Thoracic aorta (tissue), 2 donors: ENCODE data around the gene CDHR2. TPM values are rescaled to one million over a fixed set of nuclear protein-coding genes. Genes with fewer than 3 reads are reported as not detected.
A peak's percentile ranks its signal among the peaks of the same experiment; 100 is the strongest.

ENCODE experiments used
- ATAC-seq: fragments of 150-250 bp; one replicate; pipeline ENCODE4 v1.8.0; 2017; ENCODE audit warnings: low read depth; ENCODE audit not compliant: insufficient number of reproducible peaks, low FRiP score
- DNase-seq: peaks from one replicate; pipeline ENCODE4 v3.0.0-alpha.2; 2020; ENCODE audit warnings: low spot score
- H3K27ac ChIP-seq, 2 donors: fragments of 200-600 bp; sonication (generic); 1 replicate in 1 of 2; 2 replicates in 1 of 2; pipeline ENCODE4 v1.5.1; 2016; ENCODE audit warnings: mild to moderate bottlenecking in 2 of 2, moderate library complexity in 2 of 2
- H3K27me3 ChIP-seq: fragments of 200-600 bp; sonication (generic); replicated peaks from 2 replicates; pipeline ENCODE4 v1.6.0; 2016; ENCODE audit warnings: mild to moderate bottlenecking; ENCODE audit not compliant: insufficient read depth
- H3K36me3 ChIP-seq: fragments of 200-600 bp; sonication (generic); one replicate; pipeline ENCODE4 v1.5.1; 2016
- H3K4me1 ChIP-seq, 2 donors: fragments of 200-600 bp; sonication (generic); 1 replicate in 1 of 2; 2 replicates in 1 of 2; pipeline versions ENCODE4 v1.5.1 to v1.6.0; 2016; ENCODE audit warnings: low read depth in 2 of 2, mild to moderate bottlenecking in 1 of 2; ENCODE audit not compliant: control insufficient read depth in 1 of 2
- H3K4me3 ChIP-seq: fragments of 200-600 bp; sonication (generic); 2 replicates; pipeline ENCODE4 v1.5.1; 2016; ENCODE audit warnings: mild to moderate bottlenecking
- H3K9me3 ChIP-seq: fragments of 200-600 bp; sonication (generic); 2 replicates; pipeline ENCODE4 v1.5.1; 2016
- CTCF ChIP-seq: fragments of 200-600 bp; sonication (generic); IDR thresholded peaks from one replicate; pipeline ENCODE4 v1.5.1; 2019; ENCODE audit warnings: antibody characterized with exemption
- total RNA-seq, 2 donors: library from RNA; depleted of rRNA; stranded (reverse); fragments of >200 nt; gene quantifications; one replicate each; pipeline versions ENCODE4 v1.1.0 to v1.2.3, GENCODE V29; 2016

CDHR2 gene
- total RNA-seq, 2 donors from 2014 or later: not detected

DNA sequence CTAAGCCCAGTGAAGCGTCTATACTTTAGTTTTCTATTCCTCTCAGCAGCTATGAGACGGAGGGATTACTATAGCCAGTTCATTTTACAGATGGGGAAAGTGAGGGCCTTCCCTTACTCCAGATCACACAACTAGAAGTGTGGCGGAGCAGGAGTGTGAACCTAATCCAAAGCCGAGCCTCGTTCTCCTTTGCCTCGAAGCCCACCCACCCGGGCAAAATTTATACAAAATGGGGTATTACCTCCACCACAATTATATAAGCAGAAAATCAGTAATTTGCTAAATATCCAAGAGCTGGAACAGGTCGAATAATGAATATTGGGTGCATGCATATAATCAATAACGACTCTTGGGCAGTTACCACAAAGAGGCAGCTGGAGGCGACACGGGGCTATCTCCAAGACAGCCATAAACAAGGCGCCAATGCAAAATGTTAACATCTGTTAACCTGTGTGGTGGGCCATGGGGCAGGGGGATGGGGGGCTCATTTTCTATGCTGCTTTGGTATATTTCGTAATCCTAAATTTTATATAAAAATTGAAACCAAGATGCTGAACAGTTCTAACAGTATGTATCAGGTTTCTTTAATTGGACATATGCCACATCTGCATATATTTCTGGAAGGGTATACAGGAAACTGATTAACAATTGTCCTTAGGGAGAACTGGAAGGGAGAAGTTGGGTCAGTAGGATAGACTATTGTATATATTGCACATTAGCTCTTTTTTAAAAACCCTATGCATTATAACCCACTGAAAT lies 10.7 kb upstream of the CDHR2 start:
- DNase-seq (no peak), ATAC-seq (no peak)
- TF ChIP-seq CTCF: no peak
- H3K36me3 ChIP-seq: no peaks in the 10 kb centered on the region
- H3K27ac ChIP-seq: peak overlapping the region; percentile 54 to 91
- no peaks in the 10 kb centered on the region for H3K9me3 ChIP-seq
- peak overlapping the region; percentile 81 for H3K4me3 ChIP-seq
- H3K27me3 ChIP-seq: no peaks in the 10 kb centered on the region
- peaks cover 28 to 44% of the 10 kb centered on the region in 2 donors for H3K4me1 ChIP-seq

DNA sequence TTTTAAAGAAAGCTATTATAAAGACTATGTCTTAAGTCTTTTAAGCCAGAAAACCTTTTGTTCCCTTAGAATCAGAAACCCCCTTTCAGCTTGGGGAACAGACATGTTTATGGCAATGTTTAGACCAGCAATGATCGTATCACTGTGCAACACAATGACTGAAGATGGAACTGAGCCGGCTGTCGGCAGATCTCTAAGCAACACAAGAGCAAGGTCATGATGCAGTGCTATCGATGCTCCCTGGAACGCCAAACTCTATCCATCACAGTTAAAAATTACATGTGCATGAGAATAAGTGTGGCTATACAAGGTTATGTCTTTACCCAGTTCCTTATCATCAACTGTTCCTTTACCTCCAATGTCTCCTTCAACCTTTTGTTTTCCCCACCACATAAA lies 10.2 kb upstream of the CDHR2 start:
- Histone ChIP-seq H3K9me3 (no peaks in the 10 kb centered on the region), H3K27ac (no peak overlapping the region), H3K27me3 (no peaks in the 10 kb centered on the region), H3K4me3 (no peak overlapping the region), H3K4me1 (peaks cover 22 to 38% of the 10 kb centered on the region in 2 donors), H3K36me3 (no peaks in the 10 kb centered on the region)
- ATAC-seq: no peak
- no peak for DNase-seq
- TF ChIP-seq CTCF: no peak

DNA sequence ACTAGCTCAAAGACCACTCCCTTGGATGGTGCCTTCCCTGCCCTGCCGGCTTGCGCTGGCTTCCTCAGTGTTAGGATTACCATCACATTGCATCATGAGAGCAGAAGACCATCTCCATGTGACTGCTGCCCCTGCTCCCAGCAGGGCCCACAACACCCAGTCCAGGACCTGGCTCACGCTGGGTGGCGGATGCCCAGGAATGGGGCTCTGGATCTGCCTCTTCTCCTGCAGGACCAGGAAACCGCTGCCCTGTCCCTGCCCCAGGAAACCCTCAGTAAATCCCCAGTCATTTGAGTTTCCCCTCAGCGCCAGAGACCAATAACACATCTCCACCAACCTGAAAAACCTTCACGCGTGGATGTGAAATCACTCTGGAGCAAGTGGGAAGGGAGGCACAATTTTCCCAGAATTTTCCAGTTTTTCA lies 8.7 kb upstream of the CDHR2 start:
- ATAC-seq (no peak), DNase-seq (no peak)
- H3K27me3 ChIP-seq: no peaks in the 10 kb centered on the region
- H3K36me3 ChIP-seq: no peaks in the 10 kb centered on the region
- no peak overlapping the region for H3K27ac ChIP-seq
- H3K9me3 ChIP-seq: no peaks in the 10 kb centered on the region
- H3K4me1 ChIP-seq: peaks cover 9 to 23% of the 10 kb centered on the region in 2 donors
- TF ChIP-seq CTCF: no peak
- H3K4me3 ChIP-seq: no peak overlapping the region

GRCh38 chr5:176540956-176541337 lies 8.2 kb upstream of the CDHR2 start:
- Histone ChIP-seq H3K27me3 (no peaks in the 10 kb centered on the region), H3K36me3 (no peaks in the 10 kb centered on the region), H3K4me3 (no peak overlapping the region), H3K4me1 (peaks cover 5 to 18% of the 10 kb centered on the region in 2 donors), H3K27ac (no peak overlapping the region), H3K9me3 (no peaks in the 10 kb centered on the region)
- no peak for DNase-seq
- TF ChIP-seq CTCF: no peak
- no peak for ATAC-seq

- H3K9me3 ChIP-seq: no peaks in the 10 kb centered on the region
These were observed 7.6 kb upstream of the CDHR2 start for GRCh38 chr5:176541338-176542134.

More at GRCh38 chr5:176541338-176542134, 7.6 kb upstream of the CDHR2 start:
- Histone ChIP-seq H3K4me3 (no peak overlapping the region), H3K36me3 (no peaks in the 10 kb centered on the region), H3K27me3 (no peaks in the 10 kb centered on the region), H3K4me1 (peaks cover 4 to 16% of the 10 kb centered on the region in 2 donors), H3K27ac (no peak overlapping the region)
- DNase-seq (no peak), ATAC-seq (no peak)
- no peak for TF ChIP-seq CTCF
